Nucleus accumbens (tissue), 56 donors: ENCODE data around the gene MOBP.
"Not testable (repeated sequence)": the region's sequence is repeated elsewhere in the genome, so short reads cannot be mapped to it uniquely, and the experiment has no call there.

Experiments
- DNase-seq, 56 donors: peaks; one replicate each; lab custom pipeline; 2025; lab: John Stamatoyannopoulos, UW

Gene MOBP

GRCh38 chr3:39448506-39449233 lies 18.8 kb upstream of the MOBP start:
- no peak for DNase-seq

- no peak for DNase-seq
Measured at GRCh38 chr3:39449796-39450195, 17.7 kb upstream of the MOBP start.

- no peak for DNase-seq
Measured at GRCh38 chr3:39453134-39453533, 14.3 kb upstream of the MOBP start.

GRCh38 chr3:39453872-39454271 lies 13.6 kb upstream of the MOBP start:
- not testable (repeated sequence) for DNase-seq

GRCh38 chr3:39454591-39455217 lies 12.8 kb upstream of the MOBP start:
- DNase-seq = no peak

GRCh38 chr3:39456159-39456558 lies 11.3 kb upstream of the MOBP start:
- DNase-seq = no peak

- DNase-seq = no peak
Measured at GRCh38 chr3:39457361-39457760, 10.1 kb upstream of the MOBP start.

GRCh38 chr3:39458579-39458978 lies 8.9 kb upstream of the MOBP start:
- DNase-seq = not testable (repeated sequence)

- peak in 44 of 56 donors; percentile 6 to 88 (median 60) for DNase-seq
Measured at GRCh38 chr3:39460677-39461076, 6.8 kb upstream of the MOBP start.

GRCh38 chr3:39463269-39463668 lies 4.2 kb upstream of the MOBP start:
- DNase-seq = no peak

GRCh38 chr3:39466988-39467387 lies 492 bp upstream of the MOBP start:
- DNase-seq = peak in 6 of 56 donors; percentile 23 to 48 (median 33)

GRCh38 chr3:39468108-39468436 lies 592 bp downstream of the MOBP start:
- DNase-seq = peak in 2 of 56 donors; percentile 34 to 52

- no peak for DNase-seq
Measured at GRCh38 chr3:39469258-39469657, 1.8 kb downstream of the MOBP start.

GRCh38 chr3:39469945-39470344 lies 2.5 kb downstream of the MOBP start:
- peak in 7 of 56 donors; percentile 8 to 41 (median 22) for DNase-seq

GRCh38 chr3:39471652-39472051 lies 4.2 kb downstream of the MOBP start:
- DNase-seq = no peak

- no peak for DNase-seq
Measured at GRCh38 chr3:39473452-39474125, 6.1 kb downstream of the MOBP start.

GRCh38 chr3:39474126-39474515 lies 6.6 kb downstream of the MOBP start:
- no peak for DNase-seq

- no peak for DNase-seq
Measured at GRCh38 chr3:39476783-39477182, 9.3 kb downstream of the MOBP start.

- no peak for DNase-seq
Measured at GRCh38 chr3:39478226-39478625, 10.7 kb downstream of the MOBP start.

GRCh38 chr3:39479701-39480414 lies 12.4 kb downstream of the MOBP start:
- DNase-seq = no peak

GRCh38 chr3:39485547-39485946 lies 18.1 kb downstream of the MOBP start:
- DNase-seq = peak in 11 of 56 donors; percentile 11 to 57 (median 35)
